ENCODE measurements around the gene FAM20C. TPM values are rescaled to one million over a fixed set of nuclear protein-coding genes. Genes with fewer than 3 reads are reported as not detected.

Gene FAM20C
- total and polyA plus RNA-seq, 2 of the 8 experiments (the other 6 are each of a cell fraction or from before 2014, with no cell fraction given) = 9.5 to 34.8 TPM

- 96% methylated on average over 12 of the region's 12 CpGs; no CpG with 5 or more reads in 1 of the 2 experiments for WGBS, 2 experiments (ENCODE audit: extremely low coverage in 1 of 2, insufficient coverage in 1 of 2, insufficient read length in 1 of 2, insufficient replicate concordance in 2 of 2, low coverage in 1 of 2, low lambda C conversion rate in 2 of 2, missing lambda C conversion rate in 1 of 2)
- TF ChIP-seq EP300 (IDR thresholded peaks at IDR 0.05; ENCODE audit: borderline replicate concordance in 1 of 2, low read depth in 2 of 2, low read length in 2 of 2) (no peak), TCF12 (IDR thresholded peaks at IDR 0.05; ENCODE audit: low read depth, low read length) (no peak), RBBP5 (IDR thresholded peaks at IDR 0.05; ENCODE audit: borderline replicate concordance, low read depth, low read length) (no peak), RFX5 (IDR thresholded peaks at IDR 0.05; ENCODE audit: borderline replicate concordance, low read depth, low read length) (no peak), BRCA1 (IDR thresholded peaks at IDR 0.05; ENCODE audit: low read depth, low read length) (no peak), E2F6 (IDR thresholded peaks at IDR 0.05) (no peak), ASH2L (IDR thresholded peaks at IDR 0.05; ENCODE audit: low read length) (no peak), CBX8 (IDR thresholded peaks at IDR 0.05; ENCODE audit: borderline replicate concordance, low read depth, low read length) (no peak), CTBP2 (IDR thresholded peaks at IDR 0.05; ENCODE audit: borderline replicate concordance, insufficient read depth, insufficient read length, low read length) (no peak), CHD1 (IDR thresholded peaks at IDR 0.05; ENCODE audit: low read depth, low read length) (no peak), RAD21 (IDR thresholded peaks at IDR 0.05 in 1 of 2, conservative IDR thresholded peaks at IDR 0.05 in 1 of 2; ENCODE audit: low read depth in 2 of 2, low read length in 2 of 2) (no peak), JUND (IDR thresholded peaks at IDR 0.05; ENCODE audit: low read length) (no peak), YY1 (IDR thresholded peaks at IDR 0.05; ENCODE audit: low read depth, low read length) (no peak)
Measured at GRCh38 chr7:163298-163695, 29.1 kb upstream of the FAM20C start.

More at GRCh38 chr7:163298-163695, 29.1 kb upstream of the FAM20C start:
- no peaks in the 10 kb centered on the region for H3K9me3 ChIP-seq (ENCODE audit: insufficient read depth in 2 of 2, low read depth in 1 of 2, low read length in 1 of 2)
- H3K18ac ChIP-seq (ENCODE audit: extremely low read depth, low read length) = no peak overlapping the region
- no peak overlapping the region for H3K27ac ChIP-seq (ENCODE audit: low read depth, low read length)
- H2BK120ac ChIP-seq (replicated peaks; ENCODE audit: low read depth, low read length) = no peak overlapping the region
- no peaks in the 10 kb centered on the region for H3K23me2 ChIP-seq (ENCODE audit: low read depth, low read length)
- no peak overlapping the region for H2BK12ac ChIP-seq (ENCODE audit: low read depth, low read length)
- no peak overlapping the region for H2BK15ac ChIP-seq (ENCODE audit: low read length)
- no peak for DNase-seq (ENCODE audit: low read depth in 1 of 2, low spot score in 2 of 2)
- no peak overlapping the region for H2BK20ac ChIP-seq (ENCODE audit: low read length)
- H4K5ac ChIP-seq (ENCODE audit: insufficient read length, low read depth, low read length) = no peak overlapping the region
- H3K4me3 ChIP-seq (ENCODE audit: extremely low read depth in 1 of 4, insufficient read depth in 2 of 4, low read depth in 3 of 4, low read length in 4 of 4) = no peak overlapping the region
- H2BK5ac ChIP-seq (ENCODE audit: low read depth, low read length) = no peak overlapping the region; the same call in 1 of the 2 replicates
- no peak overlapping the region for H3K9ac ChIP-seq (replicated peaks in 1 of 4; ENCODE audit: extremely low read depth in 1 of 4, low read depth in 3 of 4, low read length in 3 of 4)
- H3K14ac ChIP-seq (ENCODE audit: insufficient read length) = no peak overlapping the region
- ChIA-PET CTCF (ENCODE audit: partially characterized antibody) (interaction anchor here (0.9 to 2.2 kb wide), 4 partner anchors 8 to 86 kb away, joined by 4 to 8 read pairs (median 6); no protein-coding TSS in a partner anchor), POLR2A (ENCODE audit: partially characterized antibody) (interaction anchor here (1.3 kb wide), 1 partner anchor 13 kb away, joined by 3 read pairs; no protein-coding TSS in a partner anchor)
- peaks cover 0 to 7% (median under 1%) of the 10 kb centered on the region in 4 experiments; a peak in 4 of 7 replicates for H3K4me1 ChIP-seq (replicated peaks in 1 of 4; ENCODE audit: control insufficient read depth in 3 of 4, insufficient read depth in 4 of 4, low read length in 3 of 4)
- H4K20me1 ChIP-seq (replicated peaks in 1 of 2; ENCODE audit: control insufficient read depth in 1 of 2, insufficient read depth in 2 of 2, low read length in 2 of 2) = no peaks in the 10 kb centered on the region
- H3K27me3 ChIP-seq (replicated peaks in 1 of 4; ENCODE audit: control insufficient read depth in 3 of 4, extremely low read depth in 1 of 4, insufficient read depth in 3 of 4, low read length in 3 of 4) = peaks cover 0 to 3% (median 0%) of the 10 kb centered on the region in 4 experiments; a peak in 2 of 7 replicates
- H3K4ac ChIP-seq (replicated peaks; ENCODE audit: insufficient read length, low read depth, low read length) = no peak overlapping the region
- no peaks in the 10 kb centered on the region for H3K79me2 ChIP-seq (ENCODE audit: control insufficient read depth in 1 of 2, insufficient read depth in 2 of 2, low read length in 2 of 2)
- no peak overlapping the region for H2AK5ac ChIP-seq (ENCODE audit: low read depth, low read length)
- H4K8ac ChIP-seq (ENCODE audit: extremely low read depth, insufficient read depth, low read length) = no peak overlapping the region
- FAIRE-seq = no peak
- no peak overlapping the region for H2AFZ ChIP-seq (ENCODE audit: low read length)
- no peaks in the 10 kb centered on the region for H3K79me1 ChIP-seq (ENCODE audit: low read depth, low read length)
- no peak overlapping the region for H3K56ac ChIP-seq (replicated peaks; ENCODE audit: insufficient read length, low read depth, low read length)
- H3K23ac ChIP-seq (ENCODE audit: insufficient read length) = no peak overlapping the region
- no peak overlapping the region for H3K4me2 ChIP-seq (ENCODE audit: insufficient read depth in 1 of 2, low read depth in 2 of 2, low read length in 2 of 2)
- H4K91ac ChIP-seq (replicated peaks; ENCODE audit: insufficient read length, low read length) = no peak overlapping the region
- H3K36me3 ChIP-seq (ENCODE audit: control insufficient read depth in 2 of 4, insufficient read depth in 4 of 4, low read length in 3 of 4) = no peaks in the 10 kb centered on the region
